GM21447 (cell line): Measurements from ENCODE around the gene MALRD1.

ENCODE experiments used
- ATAC-seq: cut with Tn5 transposase; IDR thresholded peaks from one replicate; pipeline ENCODE4 v1.9.1; 2021; ENCODE audit not compliant: unreplicated experiment

Gene MALRD1

GRCh38 chr10:19333631-19334030 lies 285.0 kb downstream of the MALRD1 start:
- no peak for ATAC-seq

- no peak for ATAC-seq
These were observed 299.0 kb downstream of the MALRD1 start for GRCh38 chr10:19347621-19348020.

- no peak for ATAC-seq
These were observed 318.6 kb downstream of the MALRD1 start for GRCh38 chr10:19367176-19367575.

DNA sequence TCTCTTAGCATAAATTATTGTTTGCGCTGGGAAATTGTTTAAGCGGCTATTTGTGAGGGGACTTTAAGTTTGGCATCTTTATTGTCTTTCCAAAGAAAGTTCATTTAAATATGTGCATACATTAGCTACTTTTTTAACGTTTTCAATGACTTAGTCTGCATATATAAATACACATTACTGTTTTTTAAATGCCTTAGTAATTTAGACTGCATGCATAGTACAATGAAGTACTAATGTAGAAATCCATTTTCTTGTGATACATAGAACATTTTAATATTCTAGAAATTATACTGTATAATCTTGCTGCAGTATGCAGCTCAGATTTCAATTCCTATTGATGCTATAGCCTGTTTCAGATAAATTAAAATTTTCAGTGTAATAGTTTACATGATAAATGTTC lies 325.4 kb downstream of the MALRD1 start:
- ATAC-seq = no peak

DNA sequence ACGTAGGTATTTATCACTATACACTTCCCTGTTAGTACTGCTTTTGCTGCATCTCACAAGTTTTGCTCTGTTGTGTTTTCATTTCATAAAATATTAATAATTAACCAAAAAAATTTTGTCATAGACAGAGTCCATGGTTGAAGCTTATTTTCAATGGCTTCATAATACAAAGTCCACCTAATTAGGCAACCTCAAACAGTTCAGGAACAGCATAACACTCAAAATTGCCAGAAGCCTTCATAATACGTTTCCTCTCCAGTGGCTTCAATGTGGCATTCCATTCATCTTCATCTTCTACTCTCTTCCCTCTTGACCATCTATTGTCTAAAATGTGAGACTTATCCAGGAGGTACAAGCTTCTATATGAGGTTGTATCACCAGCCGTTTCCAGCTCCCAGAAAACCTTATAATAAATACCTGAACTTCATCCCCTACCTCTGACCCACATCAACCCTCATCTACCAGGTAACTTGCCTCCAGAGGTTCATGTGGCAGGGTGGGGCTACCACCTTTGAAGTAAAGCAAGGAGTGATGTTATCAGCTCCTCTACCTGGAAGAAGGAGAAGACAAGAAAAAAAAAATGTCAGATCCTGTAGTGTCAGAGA lies 337.3 kb downstream of the MALRD1 start:
- ATAC-seq = no peak

- no peak for ATAC-seq
These were observed 360.3 kb downstream of the MALRD1 start for GRCh38 chr10:19408924-19409323.

DNA sequence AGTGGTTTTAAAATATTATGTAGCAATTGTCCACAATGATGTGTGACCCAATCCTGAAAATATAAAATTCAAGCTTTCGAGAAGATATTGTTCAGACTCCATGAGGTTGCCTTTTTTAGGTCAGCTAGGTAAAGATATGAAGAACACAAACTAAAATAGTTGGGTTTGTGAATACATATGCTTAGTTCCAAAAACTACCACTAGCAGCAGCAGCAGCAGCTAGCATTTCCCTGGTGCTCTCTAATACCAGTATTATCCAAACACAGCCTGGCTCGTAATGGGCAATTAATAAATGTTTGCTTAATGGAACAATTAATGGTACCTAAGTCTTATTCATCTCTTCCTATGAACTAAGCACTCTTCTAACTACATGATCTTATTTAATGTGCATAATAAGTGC lies 362.5 kb downstream of the MALRD1 start:
- ATAC-seq = no peak

GRCh38 chr10:19412531-19412930 lies 363.9 kb downstream of the MALRD1 start:
- no peak for ATAC-seq

- ATAC-seq = no peak
These were observed 367.6 kb downstream of the MALRD1 start for GRCh38 chr10:19416164-19416563.

DNA sequence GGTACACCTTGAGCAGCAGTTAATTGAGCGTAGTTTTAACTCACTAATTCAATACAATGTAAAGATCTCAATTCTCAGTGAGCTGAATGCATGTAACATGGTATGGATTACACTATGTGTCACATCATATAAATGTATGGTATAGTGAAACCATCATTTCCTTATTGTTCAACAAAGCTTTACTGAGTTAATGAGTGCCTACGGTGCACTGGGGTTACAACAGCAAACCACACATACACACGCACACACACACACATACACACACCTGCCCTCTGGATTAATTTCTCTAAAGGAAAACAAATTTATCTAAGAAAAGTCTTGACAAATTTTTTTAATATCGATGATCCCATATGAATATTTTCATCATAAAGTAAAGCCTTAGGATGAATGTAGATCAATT lies 369.1 kb downstream of the MALRD1 start:
- no peak for ATAC-seq

DNA sequence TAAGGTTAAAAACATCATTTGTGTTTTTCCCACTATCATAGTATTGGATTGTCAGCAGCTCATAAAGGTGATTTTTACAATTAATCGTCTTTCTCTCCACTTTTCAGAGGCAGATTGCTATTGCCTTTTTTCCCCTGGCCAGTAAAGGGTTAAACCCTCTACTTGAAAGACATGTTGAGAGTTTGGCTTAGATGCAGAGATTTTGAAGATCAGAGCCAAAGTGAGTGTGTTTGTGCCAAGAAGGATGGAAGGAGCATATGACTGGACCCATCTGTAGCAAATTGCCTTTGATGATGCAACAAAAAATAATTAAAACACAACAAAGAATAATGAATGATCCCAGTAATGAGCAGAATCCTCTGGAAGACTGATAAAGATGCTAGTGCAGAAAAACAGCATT lies 373.1 kb downstream of the MALRD1 start:
- ATAC-seq = no peak

DNA sequence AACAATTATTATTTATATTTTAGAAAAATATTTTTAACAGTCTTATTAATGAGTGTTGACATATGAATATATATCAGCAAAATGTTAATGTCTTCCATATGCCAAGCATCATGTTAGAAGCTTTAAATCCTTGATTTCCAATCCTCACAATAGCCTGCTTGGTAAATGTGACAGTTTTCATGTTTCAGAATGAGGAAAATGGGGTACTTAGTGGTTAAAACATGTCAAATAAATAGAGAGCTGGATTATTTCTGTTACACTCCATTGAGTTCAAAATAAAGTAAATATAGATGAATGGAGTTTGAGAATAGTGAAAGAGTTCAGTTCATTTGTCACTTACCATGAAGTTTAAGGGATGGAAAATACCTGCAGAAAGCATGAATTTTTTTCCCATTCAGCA lies 377.4 kb downstream of the MALRD1 start:
- no peak for ATAC-seq

DNA sequence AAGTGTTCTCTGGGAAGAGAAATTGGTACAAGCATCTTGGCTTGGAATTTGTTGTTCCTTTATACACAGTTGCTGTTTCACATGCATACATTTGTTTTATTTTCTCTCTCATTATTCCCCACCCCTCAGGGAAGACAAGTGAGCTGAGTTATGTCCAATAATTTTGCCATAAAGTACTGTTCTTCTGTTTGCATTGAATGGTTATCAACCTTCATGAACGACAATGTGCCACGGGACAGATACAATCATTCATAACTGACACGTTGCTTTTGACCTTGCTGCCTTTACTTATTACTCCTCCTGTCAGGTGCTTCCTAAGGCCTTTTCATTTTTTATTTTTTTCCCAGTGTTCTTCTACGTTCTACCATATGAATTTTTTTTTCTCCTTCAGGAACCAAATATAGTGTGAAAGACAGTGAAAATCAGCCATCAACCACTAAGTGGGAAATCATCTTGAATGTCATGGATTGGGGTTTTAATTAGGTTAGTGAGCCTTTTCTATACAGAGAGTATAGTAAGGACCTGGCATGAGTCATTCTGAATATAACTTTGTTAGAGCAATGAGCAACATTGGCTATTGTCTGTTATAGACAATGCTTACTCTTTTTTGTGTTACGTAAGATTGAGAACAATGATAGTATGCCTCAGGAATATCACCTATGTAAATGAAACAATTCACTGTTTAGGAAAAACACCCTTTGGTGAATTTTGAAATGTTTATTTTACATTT lies 383.2 kb downstream of the MALRD1 start:
- ATAC-seq = no peak

DNA sequence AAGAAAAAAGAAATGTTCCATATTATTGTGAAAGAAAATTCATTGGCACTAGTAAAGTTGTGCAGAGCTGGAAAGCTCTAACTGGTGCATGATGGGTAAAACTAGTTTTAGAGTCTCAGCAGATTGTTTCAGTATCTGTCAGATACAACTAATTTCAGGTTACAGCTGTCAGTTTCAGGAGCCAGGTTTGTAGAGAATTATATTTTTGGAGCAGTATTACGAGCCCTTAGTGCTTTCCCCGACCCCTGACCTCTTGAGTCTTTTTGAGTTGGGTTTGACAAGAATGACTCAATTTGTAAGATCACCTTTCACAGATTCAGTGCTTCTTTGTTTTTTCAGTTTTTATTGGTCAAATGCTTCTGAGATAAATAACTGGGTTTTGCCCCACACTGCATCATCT lies 401.3 kb downstream of the MALRD1 start:
- ATAC-seq = no peak

GRCh38 chr10:19451356-19451755 lies 402.8 kb downstream of the MALRD1 start:
- no peak for ATAC-seq

- no peak for ATAC-seq
These were observed 403.3 kb downstream of the MALRD1 start for GRCh38 chr10:19451937-19452336.

- ATAC-seq = no peak
These were observed 405.4 kb downstream of the MALRD1 start for GRCh38 chr10:19453967-19454366.

GRCh38 chr10:19461588-19461987 lies 413.0 kb downstream of the MALRD1 start:
- no peak for ATAC-seq

GRCh38 chr10:19466709-19467108 lies 418.1 kb downstream of the MALRD1 start:
- ATAC-seq = no peak

GRCh38 chr10:19468413-19468812 lies 419.8 kb downstream of the MALRD1 start:
- no peak for ATAC-seq

DNA sequence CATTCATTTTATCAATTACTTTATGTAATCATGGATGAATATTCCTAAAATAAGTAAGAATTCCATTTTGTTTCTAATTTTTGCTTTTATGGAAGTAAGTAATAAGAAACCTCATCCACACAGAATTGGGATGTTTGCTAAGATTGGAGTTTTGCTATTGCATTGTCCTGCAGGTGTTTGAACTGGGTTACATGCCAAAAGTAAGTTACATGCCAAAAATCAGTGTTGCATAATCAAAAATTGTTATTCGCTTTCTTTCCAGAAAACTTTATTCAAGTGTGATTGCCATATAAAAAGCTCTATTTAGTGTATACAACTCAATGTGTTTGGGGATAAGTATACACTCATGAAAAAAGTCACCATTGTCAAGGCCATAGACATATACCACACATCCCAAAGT lies 420.9 kb downstream of the MALRD1 start:
- ATAC-seq = no peak

DNA sequence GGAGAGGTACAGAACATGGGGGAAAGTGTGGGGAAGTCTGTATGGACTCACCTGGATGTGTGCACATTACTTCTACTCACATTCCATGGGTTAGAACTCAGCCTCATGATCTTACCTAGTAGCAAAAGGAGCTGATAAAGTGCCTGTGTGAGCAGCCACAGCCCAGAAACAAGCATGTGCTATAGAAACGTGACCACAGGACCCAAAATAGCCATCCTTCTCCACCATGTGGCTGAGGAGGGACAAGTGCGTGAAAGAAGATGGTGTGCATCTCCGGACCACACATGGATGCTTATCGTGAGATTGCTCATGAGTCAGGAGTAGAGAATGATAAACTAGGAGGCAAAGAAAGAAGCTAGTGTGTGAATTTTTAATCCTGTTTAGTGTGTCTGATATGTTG lies 431.3 kb downstream of the MALRD1 start:
- ATAC-seq = no peak

- no peak for ATAC-seq
These were observed 431.8 kb downstream of the MALRD1 start for GRCh38 chr10:19480353-19480752.
